ENCODE data around the gene FLNB.

FLNB gene

GRCh38 chr3:58008141-58009025, at the start of gene FLNB:
FLNB (plus strand) TSS chr3:58008422; CDS start chr3:58008565, 143 bp downstream.
- DNase-seq (ENCODE audit: low spot score), result peak; percentile 96

GRCh38 chr3:57958642-57959422, 49.4 kb upstream of the FLNB start:
- no peak for DNase-seq (ENCODE audit: low spot score)

GRCh38 chr3:57959423-57960173, 48.6 kb upstream of the FLNB start:
- peak; percentile 26 for DNase-seq (ENCODE audit: low spot score)

- DNase-seq (ENCODE audit: low spot score), result no peak
Measured at GRCh38 chr3:57960174-57960505, 48.1 kb upstream of the FLNB start.

GRCh38 chr3:57961177-57961827, 46.9 kb upstream of the FLNB start:
- no peak for DNase-seq (ENCODE audit: low spot score)

GRCh38 chr3:57961828-57962447, 46.3 kb upstream of the FLNB start:
- no peak for DNase-seq (ENCODE audit: low spot score)

- no peak for DNase-seq (ENCODE audit: low spot score)
Measured at GRCh38 chr3:57962448-57962834, 45.8 kb upstream of the FLNB start.

- DNase-seq (ENCODE audit: low spot score), result no peak
Measured at GRCh38 chr3:57963811-57964346, 44.3 kb upstream of the FLNB start.

GRCh38 chr3:57966829-57967228, 41.4 kb upstream of the FLNB start:
- DNase-seq (ENCODE audit: low spot score), result no peak

GRCh38 chr3:57967590-57967989, 40.6 kb upstream of the FLNB start:
- no peak for DNase-seq (ENCODE audit: low spot score)

- no peak for DNase-seq (ENCODE audit: low spot score)
Measured at GRCh38 chr3:57968501-57968900, 39.7 kb upstream of the FLNB start.

- DNase-seq (ENCODE audit: low spot score), result no peak
Measured at GRCh38 chr3:57971975-57972374, 36.2 kb upstream of the FLNB start.

GRCh38 chr3:57972531-57973111, 35.6 kb upstream of the FLNB start:
- no peak for DNase-seq (ENCODE audit: low spot score)

GRCh38 chr3:57973715-57974477, 34.3 kb upstream of the FLNB start:
- no peak for DNase-seq (ENCODE audit: low spot score)

- DNase-seq (ENCODE audit: low spot score), result no peak
Measured at GRCh38 chr3:57974796-57975388, 33.3 kb upstream of the FLNB start.

GRCh38 chr3:57977818-57978235, 30.4 kb upstream of the FLNB start:
- DNase-seq (ENCODE audit: low spot score), result no peak

- DNase-seq (ENCODE audit: low spot score), result no peak
Measured at GRCh38 chr3:57978316-57978715, 29.9 kb upstream of the FLNB start.

GRCh38 chr3:57980416-57980815, 27.8 kb upstream of the FLNB start:
- DNase-seq (ENCODE audit: low spot score), result no peak

- DNase-seq (ENCODE audit: low spot score), result no peak
Measured at GRCh38 chr3:57981483-57982087, 26.6 kb upstream of the FLNB start.

Data from germinal center (tissue), 1 donor.